ENCODE results near the gene KCNJ11. TPM values are rescaled to one million over a fixed set of nuclear protein-coding genes. Genes with fewer than 3 reads are reported as not detected.

Gene KCNJ11
- total and polyA plus RNA-seq, 2 donors (not counting 3 experiments of a cell fraction or from before 2014, with no cell fraction given), result 0.04 TPM; not detected in 1

- Histone ChIP-seq H3K4me1 (ENCODE audit: control insufficient read depth, extremely low read depth, insufficient read depth, low read length) (no peaks in the 10 kb centered on the region), H3K4me3 (replicated peaks in 1 of 3; ENCODE audit: insufficient read depth in 1 of 3, low read depth in 1 of 3, low read length in 3 of 3) (no peak overlapping the region), H2AFZ (ENCODE audit: low read depth, low read length) (no peak overlapping the region), H3K4me2 (ENCODE audit: insufficient read depth, low read length) (no peak overlapping the region), H3K36me3 (ENCODE audit: control insufficient read depth in 2 of 2, extremely low read depth in 1 of 2, insufficient read depth in 2 of 2, low read length in 2 of 2) (no peaks in the 10 kb centered on the region), H3K27ac (ENCODE audit: insufficient read depth, low read depth, low read length) (no peak overlapping the region), H3K79me2 (ENCODE audit: control insufficient read depth, insufficient read depth, low read length) (no peaks in the 10 kb centered on the region), H3K9ac (replicated peaks; ENCODE audit: extremely low read depth, insufficient read depth, low read length) (no peak overlapping the region), H3K9me3 (replicated peaks; ENCODE audit: control insufficient read depth, insufficient read depth, low read length) (no peaks in the 10 kb centered on the region), H3K9me1 (replicated peaks; ENCODE audit: control insufficient read depth, extremely low read depth, insufficient read depth, low read length) (no peaks in the 10 kb centered on the region), H4K20me1 (replicated peaks; ENCODE audit: control insufficient read depth, extremely low read depth, insufficient read depth, low read length) (no peaks in the 10 kb centered on the region), H3K27me3 (ENCODE audit: control insufficient read depth in 2 of 2, insufficient read depth in 2 of 2, low read length in 2 of 2) (peaks cover 4 to 10% of the 10 kb centered on the region in 2 experiments)
- dilution Hi-C loops (cut with MboI; ENCODE audit: extremely low pct_ligation_motif_present, low sequenced_read_pairs), result no loop called here
- TF ChIP-seq POLR2A (IDR thresholded peaks at IDR 0.05; ENCODE audit: low read depth, low read length) (no peak), FOS (IDR thresholded peaks at IDR 0.05; ENCODE audit: borderline replicate concordance, insufficient read depth, low read length) (no peak), MAX (IDR thresholded peaks at IDR 0.05; ENCODE audit: insufficient read depth, insufficient read length) (no peak), POLR2AphosphoS5 (IDR thresholded peaks at IDR 0.05; ENCODE audit: insufficient read depth, low read depth, low read length) (no peak), EZH2 (IDR thresholded peaks at IDR 0.05; ENCODE audit: borderline replicate concordance, low read depth, low read length, severe bottlenecking) (no peak), GATA2 (IDR thresholded peaks at IDR 0.05; ENCODE audit: insufficient read depth, insufficient read length, low read depth, low read length) (no peak), JUN (IDR thresholded peaks at IDR 0.05; ENCODE audit: borderline replicate concordance, insufficient read depth, insufficient read length, low read depth) (no peak), CTCF (IDR thresholded peaks at IDR 0.05; ENCODE audit: extremely low read depth in 1 of 2, insufficient read depth in 1 of 2, low read depth in 1 of 2, low read length in 2 of 2) (no peak), MYC (IDR thresholded peaks at IDR 0.05; ENCODE audit: low read depth, low read length) (no peak)
- ChIA-PET POLR2A (no interaction called here), CTCF (interaction anchor here (1.4 kb wide), 1 partner anchor 106 kb away, joined by 5 read pairs; no protein-coding TSS in a partner anchor)
- no TSS peak for BruUV-seq (replicated peaks)
- DNase-seq (ENCODE audit: low read depth, low spot score), result no peak
- no peak for FAIRE-seq
- intact Hi-C loops (cut with micrococcal nuclease), result no loop called here
These were observed 33.3 kb upstream of the KCNJ11 start for GRCh38 chr11:17421781-17422180.

Measured in endothelial cell of umbilical vein (primary cell).